Peyer's patch (tissue), 4 donors: ENCODE results near the gene TMEM178B.

ENCODE experiments used
- CTCF ChIP-seq, 6 experiments: fragments of 450-650 bp in 4 of 6; fragments of 200-600 bp in 2 of 6; sonication (generic) in 1 of 6; IDR thresholded peaks; one replicate each; pipeline ENCODE4 v1.5.1; 2017 to 2019; ENCODE audit warnings: antibody characterized with exemption in 6 of 6, mild to moderate bottlenecking in 3 of 6, moderate library complexity in 1 of 6
- POLR2A ChIP-seq, 2 donors: fragments of 450-650 bp; IDR thresholded peaks; one replicate each; pipeline ENCODE4 v1.5.1; 2017; ENCODE audit warnings: antibody characterized with exemption in 2 of 2, mild to moderate bottlenecking in 2 of 2, moderate library complexity in 2 of 2

GRCh38 chr7:141400356-141400755 is 326.5 kb downstream of the TMEM178B start:
- TF ChIP-seq CTCF (IDR thresholded peaks at IDR 0.05): no peak
- no peak for TF ChIP-seq POLR2A (IDR thresholded peaks at IDR 0.05)
